Kidney glomerular epithelial cell (primary cell): ENCODE measurements around the gene BSDC1.

Source experiments
- DNase-seq: peaks from one replicate; lab custom pipeline; 2025; lab: John Stamatoyannopoulos, UW

BSDC1 gene

DNA sequence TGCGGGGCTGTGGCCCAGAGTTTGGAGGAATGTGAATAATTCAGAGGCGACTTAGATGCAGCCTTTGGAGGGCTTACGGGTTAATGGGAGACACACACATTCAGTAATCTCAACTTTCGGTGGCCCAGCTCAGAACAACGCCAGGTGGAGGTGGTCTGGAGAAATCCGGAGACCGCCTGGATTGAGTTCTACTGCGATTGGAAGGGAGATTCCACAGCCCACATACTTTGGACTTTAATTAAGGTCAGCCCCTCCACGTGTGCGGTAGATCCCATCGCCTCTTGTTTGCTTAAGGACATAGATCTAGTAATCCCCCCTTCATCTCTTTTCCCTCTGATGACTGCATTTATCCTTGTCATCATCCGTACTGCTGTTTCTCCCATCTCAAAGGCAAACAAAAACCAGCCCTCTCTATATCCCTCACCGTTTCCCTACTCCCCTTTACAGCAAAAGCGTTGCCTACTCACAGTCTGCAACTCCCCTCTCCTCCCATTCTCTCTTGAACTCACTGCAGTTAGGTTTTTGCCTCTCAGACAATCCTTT lies 720 bp upstream of the BSDC1 start:
- no peak for DNase-seq

DNA sequence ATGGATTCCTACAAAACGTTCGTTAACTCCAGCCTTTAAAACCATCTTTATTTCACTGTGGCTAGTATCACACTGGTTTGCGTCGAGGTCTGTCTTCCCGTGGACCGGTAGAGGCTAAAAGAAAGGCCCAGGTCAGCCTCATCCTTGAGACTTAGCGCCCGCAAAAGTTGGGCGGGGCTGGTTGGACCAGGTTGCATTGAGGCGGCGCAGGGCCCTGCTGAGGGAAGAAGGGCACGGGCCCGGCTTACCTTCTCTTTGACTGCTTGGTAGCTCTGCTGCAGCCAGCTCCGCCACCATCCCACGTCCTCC lies 455 bp downstream of the BSDC1 start:
- DNase-seq = no peak

DNA sequence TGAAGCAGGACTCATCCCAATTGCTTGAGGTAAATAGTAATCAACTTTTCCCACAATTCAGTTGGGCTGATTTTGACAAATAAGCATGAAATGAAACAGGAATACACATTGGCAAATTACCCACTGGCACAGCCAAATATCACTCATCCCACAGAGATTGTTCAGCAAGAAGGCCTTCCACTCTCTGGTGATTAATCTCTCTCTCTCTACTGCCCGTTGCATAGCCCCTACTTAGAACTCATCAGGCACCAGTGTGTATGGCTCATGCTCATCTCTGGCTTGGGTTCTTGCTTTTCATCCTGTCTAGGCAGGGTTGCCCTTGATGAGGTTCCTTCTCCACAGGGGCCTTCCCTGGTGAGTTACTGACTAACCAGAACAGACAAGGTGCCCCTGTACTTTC lies 1.1 kb downstream of the BSDC1 start:
- no peak for DNase-seq

DNA sequence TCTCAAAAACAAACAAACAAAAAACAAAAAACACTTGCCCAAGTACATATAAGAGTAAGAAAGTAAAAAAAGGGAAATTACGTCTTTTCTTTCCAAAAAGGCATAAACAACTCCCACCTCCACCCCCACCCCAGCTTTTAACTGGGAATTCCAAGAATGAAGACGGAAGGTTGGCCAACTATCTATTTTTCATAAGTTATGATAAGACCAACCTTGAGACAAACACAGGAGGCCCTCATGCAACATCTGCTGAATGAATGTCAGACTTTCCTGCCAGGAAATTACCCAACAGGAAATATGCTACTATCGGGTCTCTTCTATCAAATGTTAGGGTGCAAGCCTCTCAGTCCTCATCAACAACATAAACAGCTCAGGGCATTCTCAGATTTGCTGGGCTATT lies 1.9 kb downstream of the BSDC1 start:
- DNase-seq = no peak

DNA sequence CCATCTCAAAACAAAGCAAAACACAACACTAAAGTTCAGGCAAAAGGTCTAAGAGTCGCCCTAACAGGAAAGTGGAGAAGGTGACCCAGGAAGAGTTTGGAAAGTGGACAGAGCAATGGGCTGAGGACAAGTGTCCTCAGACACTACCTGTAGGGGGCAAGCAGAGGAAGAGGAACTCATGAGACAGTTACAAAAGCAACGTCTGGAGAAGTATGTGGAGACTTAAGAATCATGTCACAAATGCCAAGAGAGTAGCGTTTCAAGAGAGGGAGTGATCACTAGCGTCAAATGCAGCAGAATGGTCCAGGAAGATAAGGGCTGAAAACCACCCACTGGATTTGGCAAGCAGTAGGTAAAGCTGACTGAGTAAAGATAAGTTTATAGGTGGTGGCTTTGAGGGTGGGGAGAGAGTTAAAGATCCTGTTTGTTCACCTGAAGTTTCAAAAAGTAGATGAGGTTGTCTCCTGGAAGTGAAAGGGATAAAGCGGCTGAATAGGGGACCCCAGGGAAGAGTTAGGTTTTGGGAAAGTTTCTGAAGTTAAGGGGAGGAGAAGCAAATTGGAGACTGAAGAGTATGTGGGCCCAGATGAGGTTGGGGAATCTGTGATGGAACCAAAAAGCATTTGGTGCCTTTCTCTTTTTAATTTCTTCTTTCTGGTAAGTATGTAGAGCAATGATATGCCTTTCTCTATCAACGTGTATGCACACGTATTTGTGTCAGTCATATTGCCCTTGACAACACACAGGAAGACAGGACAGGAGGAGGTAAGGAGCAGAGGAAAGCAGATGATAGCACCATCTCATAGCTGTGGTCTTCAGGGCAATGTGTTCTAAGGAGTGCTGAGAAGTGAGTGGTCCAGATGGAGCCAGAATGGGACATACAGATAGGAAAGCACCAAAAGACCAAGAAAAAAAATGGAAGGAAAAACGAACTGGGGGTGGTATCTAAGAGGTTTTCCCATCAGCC lies 3.1 kb downstream of the BSDC1 start:
- DNase-seq = no peak

DNA sequence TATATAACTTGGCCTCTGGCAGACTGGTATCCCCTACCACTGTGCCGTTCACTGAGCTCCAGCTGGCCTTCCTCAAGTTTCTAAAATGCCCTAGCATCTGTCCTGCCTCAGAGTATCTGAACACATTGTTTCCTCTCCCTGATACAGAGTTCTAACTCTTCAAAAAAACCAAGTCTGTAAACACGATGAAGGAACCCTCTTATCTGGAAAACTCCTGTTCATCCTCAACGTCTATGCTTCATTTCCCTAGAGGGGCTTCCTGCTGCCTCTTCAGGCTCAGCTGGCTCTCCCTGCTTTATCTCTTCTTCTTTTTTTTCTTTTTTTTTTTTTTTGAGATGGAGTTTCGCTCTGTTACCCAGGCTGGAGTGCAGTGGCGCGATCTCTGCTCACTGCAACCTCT lies 5.6 kb downstream of the BSDC1 start:
- DNase-seq = no peak

DNA sequence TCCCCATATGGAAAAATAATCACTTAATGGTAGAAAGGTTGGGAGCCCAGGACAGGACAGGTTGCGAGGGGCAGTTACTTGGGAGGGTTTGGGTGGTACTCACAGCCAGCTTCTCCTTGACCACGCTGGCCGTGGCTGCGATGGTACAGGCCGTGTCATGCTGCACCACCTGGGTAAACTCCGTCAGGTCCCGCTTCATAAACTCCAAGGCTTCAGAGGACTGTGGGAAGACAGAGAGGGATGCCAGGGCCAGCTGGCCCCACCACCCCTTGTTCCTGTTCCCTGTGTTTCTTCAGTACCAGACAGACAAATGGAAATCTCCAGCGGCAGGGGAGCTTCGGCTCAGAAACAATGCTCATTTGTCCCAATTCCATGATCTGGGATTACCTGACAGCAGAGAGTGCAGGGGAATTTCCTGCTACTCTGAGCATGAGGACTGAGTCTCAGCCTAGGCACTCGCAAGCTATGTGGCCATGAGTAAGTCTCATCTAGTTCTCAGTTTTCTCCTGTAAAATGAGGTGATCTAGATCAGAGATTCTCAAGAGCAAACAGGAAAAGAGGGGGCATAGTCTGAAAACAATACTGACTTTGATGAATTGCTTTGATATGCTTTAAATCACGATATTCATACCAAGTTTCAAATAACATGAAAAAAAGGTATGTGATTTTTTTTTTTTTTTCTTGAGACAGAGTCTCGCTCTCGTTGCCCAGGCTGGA lies 7.4 kb downstream of the BSDC1 start:
- DNase-seq = no peak

DNA sequence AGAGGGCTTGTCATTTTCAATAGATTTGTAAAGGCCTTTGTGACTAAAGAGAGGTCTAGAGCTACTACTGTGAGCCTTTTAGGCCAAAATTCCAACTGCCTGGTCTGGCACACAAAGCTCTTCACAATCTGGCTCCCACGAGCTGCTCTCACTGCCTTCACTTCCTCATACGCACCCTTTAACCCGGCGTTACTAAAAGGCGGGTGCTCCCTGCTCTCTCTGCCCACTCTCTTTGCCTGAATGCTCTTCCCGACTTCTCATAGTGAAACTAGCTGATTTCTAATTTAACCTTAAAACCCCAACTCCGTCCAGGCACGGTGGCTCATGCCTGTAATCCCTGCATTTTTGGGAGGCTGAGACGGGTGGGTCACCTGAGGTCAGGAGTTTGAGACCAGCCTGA lies 14.2 kb downstream of the BSDC1 start:
- DNase-seq = no peak

DNA sequence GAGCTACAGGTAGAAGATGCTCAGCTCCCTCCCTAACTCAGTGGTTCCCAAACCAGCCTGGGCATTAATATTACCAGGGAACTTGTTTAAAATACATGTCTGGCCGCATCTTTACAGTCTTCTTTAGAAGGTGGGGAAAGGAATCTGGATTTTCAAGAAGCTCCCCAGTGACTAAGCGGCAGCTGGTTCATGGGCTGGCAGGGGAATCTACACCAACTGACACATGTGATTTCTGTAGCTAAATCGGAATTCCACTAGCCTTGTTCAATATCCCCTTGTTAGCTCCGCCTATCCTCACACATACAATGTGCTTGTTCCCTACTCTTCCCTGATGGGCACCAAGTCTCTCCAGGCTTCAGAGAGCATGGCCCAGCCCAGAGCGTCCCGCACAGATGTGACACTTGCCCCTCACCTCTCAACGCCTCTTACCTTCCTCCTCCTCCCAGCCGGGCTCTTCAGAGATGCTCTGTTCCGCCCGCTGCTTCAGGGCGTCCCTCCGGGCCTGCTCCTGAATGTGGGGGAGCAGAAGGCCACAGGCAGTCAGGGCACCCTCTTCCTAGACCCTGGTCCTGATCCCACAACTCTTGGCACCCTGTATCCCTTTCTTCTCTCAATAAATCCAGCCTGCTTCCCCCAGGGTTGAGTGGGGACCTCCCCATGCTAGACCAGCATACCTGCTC lies 16.6 kb downstream of the BSDC1 start:
- DNase-seq = no peak

DNA sequence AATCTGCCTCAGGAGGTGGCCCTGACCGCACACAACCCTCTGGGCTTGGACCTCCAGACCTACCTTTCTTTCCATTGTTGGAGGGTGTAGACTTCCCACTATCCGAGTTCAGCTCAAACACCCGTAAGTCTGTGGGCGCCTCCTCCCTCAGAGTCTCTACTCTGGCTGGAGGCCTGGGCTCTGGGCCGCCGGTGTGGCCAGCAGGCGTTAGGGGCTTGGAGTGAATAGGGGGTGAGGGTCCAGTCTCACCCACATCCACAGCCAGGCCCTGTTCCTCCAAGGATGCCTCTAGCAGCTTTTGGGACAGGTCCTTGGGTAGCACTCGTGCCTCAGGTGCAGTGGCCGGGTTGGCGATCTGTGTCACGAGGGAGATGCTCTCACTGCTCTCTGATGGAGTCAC lies 18.0 kb downstream of the BSDC1 start:
- DNase-seq = no peak

DNA sequence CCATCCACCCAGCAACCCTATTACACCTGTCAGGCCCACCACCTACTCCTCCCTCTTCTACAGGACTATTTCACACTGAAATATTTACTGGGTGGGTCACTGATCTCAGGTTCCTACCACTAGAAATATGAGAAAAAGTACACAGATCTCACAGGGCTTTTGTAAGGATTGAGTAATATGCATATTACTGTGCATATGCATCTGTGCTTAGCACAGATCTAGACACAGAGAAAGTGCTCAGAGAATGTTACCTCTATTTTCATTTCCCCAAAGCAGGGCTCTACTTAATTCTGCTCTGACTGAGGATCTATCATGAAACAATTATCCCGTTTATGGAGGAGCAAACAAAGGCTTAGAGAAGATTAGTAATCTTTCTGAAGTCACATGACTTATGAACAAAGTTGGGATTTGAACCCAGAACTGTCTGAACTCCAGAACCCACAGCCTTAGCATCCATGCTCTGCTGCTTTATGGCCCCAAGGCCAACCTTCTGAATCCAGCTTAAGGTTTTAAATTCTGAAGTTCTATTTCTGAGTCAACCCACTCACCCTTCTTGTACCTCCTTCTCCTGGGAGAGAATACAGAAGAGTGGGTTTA lies 20.1 kb downstream of the BSDC1 start:
- DNase-seq = no peak

DNA sequence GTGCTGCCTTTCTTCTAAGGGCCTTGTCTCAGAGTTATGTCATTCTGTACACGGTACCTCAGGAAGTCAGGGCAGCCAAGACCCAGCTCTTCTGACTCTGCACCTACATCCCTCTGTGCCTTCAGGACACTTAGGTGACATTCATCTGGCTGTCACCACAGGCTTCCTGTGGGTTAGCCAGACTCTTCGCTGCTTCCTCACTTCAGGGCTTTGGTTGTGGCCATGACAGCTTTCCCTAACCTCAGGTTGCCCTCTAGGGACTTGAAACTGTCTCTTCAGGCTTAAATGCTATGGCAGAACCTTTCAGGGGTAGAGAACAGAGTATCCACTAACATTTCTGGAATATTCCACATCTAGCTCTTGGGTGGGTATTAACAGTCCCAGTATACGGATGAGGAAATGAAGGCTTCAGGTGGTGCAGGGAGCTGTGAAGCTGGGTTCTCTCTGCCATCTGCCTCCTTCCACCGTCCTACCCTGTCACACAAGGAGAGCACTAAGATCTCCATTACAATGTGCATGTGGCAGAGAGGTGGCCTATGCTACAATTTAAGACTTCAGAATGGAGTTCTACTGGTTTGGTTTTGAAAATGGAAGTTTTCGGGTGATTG lies 22.0 kb downstream of the BSDC1 start:
- DNase-seq = no peak

DNA sequence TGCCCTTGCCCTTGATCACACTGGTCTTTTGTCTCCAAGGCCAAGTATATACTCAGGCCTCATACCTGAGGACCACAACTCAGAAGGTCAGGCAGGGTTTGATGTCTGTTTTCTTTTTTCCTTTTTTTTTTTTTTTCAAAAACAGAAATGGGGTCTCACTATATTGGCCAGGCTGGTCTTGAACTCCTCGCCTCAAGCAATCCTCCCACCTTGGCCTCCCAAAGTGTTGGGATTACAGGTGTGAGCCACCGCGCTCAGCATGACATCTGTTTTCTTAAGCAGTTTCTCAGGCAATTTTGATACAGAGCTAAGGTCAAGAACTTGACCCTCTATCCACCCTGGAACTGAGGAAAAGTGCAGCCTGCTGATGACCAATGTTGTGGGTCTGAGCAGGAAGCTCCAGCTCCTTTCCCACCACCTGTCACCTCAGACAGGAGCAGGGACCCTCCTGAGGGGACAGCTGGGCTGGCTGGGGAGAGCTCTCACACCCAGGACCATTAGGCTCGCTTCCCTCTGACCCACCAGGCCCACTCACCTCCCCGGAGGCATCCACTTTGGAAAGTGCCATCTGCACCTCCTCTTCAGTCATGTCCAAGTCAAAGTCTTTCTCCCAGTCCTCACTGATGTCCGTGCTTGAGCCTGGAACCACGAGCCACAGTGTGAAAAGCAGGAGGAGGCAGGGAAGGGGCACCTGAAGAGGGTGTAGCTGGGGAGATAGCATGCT lies 26.2 kb downstream of the BSDC1 start:
- DNase-seq = no peak

DNA sequence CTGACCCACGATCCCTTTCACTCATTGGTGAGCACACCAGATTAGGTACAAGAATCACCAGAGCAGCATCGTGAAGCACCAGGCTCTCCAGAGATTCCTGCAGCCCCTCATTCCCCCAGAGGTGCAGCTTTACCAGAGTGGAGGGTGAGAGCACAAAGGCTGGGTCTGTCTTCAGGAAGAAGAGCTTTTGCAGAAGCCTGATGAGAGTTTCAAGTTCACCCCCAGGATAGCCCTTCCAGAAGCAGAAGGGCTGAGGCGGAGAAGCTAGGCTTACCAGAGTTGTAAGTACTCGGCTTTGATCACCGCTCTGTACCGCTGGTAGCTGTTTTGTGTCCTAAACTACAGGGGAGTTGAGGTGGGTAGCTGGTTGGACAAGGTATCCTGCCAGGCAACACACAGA lies 28.8 kb downstream of the BSDC1 start:
- DNase-seq = no peak

DNA sequence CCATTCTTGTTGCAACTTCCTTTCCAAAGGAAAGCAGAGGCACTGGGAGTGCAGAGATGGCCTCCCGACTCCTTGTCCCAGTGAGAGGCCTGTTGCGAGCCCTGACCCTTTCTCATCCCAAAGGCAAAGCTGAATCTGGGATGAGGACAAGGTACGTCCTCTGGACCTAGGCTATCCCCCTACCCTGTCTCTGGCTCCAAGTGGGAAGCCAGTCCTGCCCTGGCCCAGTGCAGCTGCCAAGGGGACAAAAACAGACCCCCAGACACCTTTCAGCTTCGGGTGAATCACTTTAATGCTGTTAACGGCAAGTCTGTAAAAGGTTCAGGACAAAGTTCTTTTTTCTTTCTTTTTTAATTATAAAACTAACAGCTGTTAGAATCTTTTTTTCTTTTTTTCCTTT lies 29.4 kb downstream of the BSDC1 start:
- no peak for DNase-seq

DNA sequence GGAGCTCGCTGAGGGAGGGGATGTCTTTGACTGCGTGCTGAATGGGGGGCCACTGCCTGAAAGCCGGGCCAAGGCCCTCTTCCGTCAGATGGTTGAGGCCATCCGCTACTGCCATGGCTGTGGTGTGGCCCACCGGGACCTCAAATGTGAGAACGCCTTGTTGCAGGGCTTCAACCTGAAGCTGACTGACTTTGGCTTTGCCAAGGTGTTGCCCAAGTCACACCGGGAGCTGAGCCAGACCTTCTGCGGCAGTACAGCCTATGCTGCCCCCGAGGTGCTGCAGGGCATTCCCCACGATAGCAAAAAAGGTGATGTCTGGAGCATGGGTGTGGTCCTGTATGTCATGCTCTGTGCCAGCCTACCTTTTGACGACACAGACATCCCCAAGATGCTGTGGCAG lies 30.5 kb downstream of the BSDC1 start:
- DNase-seq = no peak

DNA sequence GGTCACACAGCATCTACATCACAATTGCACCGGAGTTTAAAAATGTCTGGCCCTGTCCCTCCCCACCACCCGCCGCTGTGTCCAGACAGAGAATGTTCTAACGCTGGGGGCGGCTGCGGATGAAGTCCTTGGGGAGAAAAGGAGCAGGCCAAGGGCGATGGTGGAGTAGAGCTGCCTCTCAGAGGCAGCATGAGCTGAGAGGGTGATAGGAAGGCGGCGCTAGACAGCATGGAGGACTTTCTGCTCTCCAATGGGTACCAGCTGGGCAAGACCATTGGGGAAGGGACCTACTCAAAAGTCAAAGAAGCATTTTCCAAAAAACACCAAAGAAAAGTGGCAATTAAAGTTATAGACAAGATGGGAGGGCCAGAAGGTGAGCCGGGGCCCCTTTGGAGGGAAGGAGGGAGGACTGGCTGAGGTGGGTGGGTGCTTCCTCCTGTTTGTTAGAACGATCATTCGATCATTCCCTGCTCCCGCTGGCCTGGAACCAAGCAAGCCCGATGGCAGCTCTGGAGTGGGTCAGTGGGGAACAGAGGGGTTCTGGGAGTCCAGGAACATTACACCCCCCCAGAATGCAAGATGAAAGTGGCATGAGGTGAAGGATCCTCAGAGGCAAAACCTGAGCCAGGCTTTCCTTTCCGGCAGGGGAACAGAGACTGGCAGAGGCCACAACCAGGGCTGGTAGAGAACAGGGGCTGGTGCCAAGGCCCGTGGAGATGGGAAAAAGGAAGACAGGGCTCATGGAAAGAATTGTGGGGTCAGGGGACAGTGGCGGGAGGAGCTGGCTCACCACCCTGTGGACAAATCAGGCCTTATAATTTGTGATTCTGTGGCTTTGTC lies 31.5 kb downstream of the BSDC1 start, which contains the start of the genes FAM229A and TSSK3:
FAM229A (minus strand) TSS at position 12 of the 840 bp plus-strand sequence. CDS start 394 bp downstream, outside the sequence.
TSSK3 (plus strand) TSS at position 66 of the 840 bp plus-strand sequence; CDS start at position 229, 163 bp downstream.
- DNase-seq = no peak

DNA sequence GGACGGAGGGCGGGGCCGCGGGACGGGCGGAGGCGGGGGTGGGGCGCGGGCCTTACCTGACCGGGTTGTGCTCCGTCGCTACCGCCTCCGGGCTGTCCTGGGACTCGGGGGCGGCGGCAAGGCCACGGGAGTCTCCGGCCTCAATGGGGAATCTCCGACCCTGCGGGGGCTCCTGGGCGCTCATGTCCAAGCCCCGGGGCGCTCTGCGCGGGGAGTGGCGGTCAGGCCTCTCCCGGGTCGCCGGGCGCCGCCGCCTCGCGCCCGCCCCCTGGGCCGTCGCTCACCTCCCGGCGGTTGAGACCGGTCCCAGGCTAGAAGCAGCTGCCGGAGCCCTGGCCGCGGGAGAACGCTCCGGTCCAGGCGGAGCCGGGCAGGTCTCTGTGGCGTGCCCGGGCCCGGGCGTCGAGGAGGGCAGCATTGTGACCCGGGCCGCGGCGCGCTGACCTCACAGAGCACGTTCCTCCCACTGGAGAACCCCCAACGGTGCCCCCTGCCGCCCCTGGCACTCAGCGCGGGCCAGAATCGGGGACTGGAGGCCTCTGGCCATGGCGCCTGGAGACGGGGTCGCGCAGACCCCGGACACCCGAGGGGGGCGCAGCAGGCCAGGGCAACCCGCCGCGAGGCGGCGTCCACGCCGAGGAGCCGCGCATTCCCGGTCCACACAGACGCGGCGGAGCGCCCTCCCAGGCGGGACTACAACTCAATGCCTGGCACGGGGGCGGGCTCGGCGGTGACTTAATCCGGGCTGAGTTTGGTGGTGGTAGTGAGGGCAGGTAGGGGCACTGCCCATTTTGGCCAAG lies 32.4 kb downstream of the BSDC1 start:
- DNase-seq = no peak

DNA sequence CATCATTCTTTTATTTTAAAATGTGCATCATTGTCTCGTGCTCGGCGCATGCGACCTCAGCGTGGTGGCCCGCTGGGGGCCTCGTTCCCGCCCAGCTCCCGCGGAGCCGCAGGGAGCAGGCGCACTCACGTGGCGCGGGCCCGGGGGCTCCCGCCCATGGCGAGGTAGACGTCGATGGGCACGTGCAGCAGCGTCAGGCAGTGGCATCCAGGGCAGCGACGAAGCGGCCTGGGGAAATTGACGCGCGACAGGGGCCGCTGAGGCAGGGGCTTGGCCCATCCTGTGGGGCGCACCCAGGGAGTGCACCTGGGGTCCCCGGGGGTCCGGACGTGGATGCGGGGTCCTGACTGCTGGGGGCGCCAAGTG lies 33.0 kb downstream of the BSDC1 start:
- DNase-seq = no peak
